MCF 10A (cell line): Measurements from ENCODE around the gene DNLZ. TPM values are rescaled to one million over a fixed set of nuclear protein-coding genes. Genes with fewer than 3 reads are reported as not detected.
"Not testable (repeated sequence)": the region's sequence is repeated elsewhere in the genome, so short reads cannot be mapped to it uniquely, and the experiment has no call there.

Experiments
- BruUV-seq: library from RNA; stranded (reverse); fragments of 400-500 nt; replicated peaks from 2 replicates; lab custom pipeline; 2021; lab: Mats Ljungman, UMichigan
- CTCF ChIA-PET: fragments of 300-600 bp; sonication (Branson Sonifier 250); formaldehyde crosslinking; extraction: SDS; loops from one replicate; lab custom pipeline; 2021; ENCODE audit warnings: antibody characterized with exemption, inconsistent platforms; lab: Yijun Ruan, JAX
- POLR2A ChIA-PET: fragments of 300-600, 350-650 bp; sonication (Branson Sonifier 250); formaldehyde crosslinking; extraction: SDS; loops from one replicate; lab custom pipeline; 2020; ENCODE audit warnings: antibody characterized with exemption, inconsistent platforms; lab: Yijun Ruan, JAX
- DNase-seq: peaks from one replicate; pipeline ENCODE4 v3.0.0-alpha.2; 2018; ENCODE audit not compliant: unreplicated experiment
- H3K27ac Mint-ChIP-seq: one replicate; pipeline ENCODE4 v1.8.0; 2022; ENCODE audit warnings: mild to moderate bottlenecking, low read depth, mixed read lengths; ENCODE audit not compliant: unreplicated experiment
- H3K27me3 Mint-ChIP-seq: one replicate; pipeline ENCODE4 v1.8.0; 2022; ENCODE audit warnings: mixed read lengths; ENCODE audit not compliant: insufficient read depth, unreplicated experiment
- H3K36me3 Mint-ChIP-seq: one replicate; pipeline ENCODE4 v1.8.0; 2022; ENCODE audit warnings: mild to moderate bottlenecking, moderate library complexity, mixed read lengths; ENCODE audit not compliant: insufficient read depth, unreplicated experiment
- H3K4me1 Mint-ChIP-seq: one replicate; pipeline ENCODE4 v1.8.0; 2022; ENCODE audit warnings: mixed read lengths; ENCODE audit not compliant: insufficient read depth, unreplicated experiment
- H3K4me3 Mint-ChIP-seq: one replicate; pipeline ENCODE4 v1.8.0; 2022; ENCODE audit warnings: mild to moderate bottlenecking, moderate library complexity, mixed read lengths; ENCODE audit not compliant: unreplicated experiment
- H3K9me3 Mint-ChIP-seq: one replicate; pipeline ENCODE4 v1.8.0; 2022; ENCODE audit warnings: mixed read lengths; ENCODE audit not compliant: unreplicated experiment
- CTCF ChIP-seq: fragments of 200-600 bp; IDR thresholded peaks from one replicate; pipeline ENCODE4 v1.8.0; 2022; ENCODE audit warnings: antibody characterized with exemption, mild to moderate bottlenecking; ENCODE audit not compliant: unreplicated experiment
- intact Hi-C: fragments of 100-400 bp; cut with micrococcal nuclease; formaldehyde crosslinking; loops from 2 replicates; pipeline ENCODE4 v1.14.1; 2022
- total RNA-seq: library from RNA; stranded (reverse); gene quantifications from 2 replicates; pipeline ENCODE4 v1.2.3, GENCODE V29; 2022

Gene DNLZ
- total RNA-seq, 1 experiment from 2014 or later = 30.5 TPM

- intact Hi-C loops = no loop called here
- Mint-ChIP-seq H3K9me3 (no peaks in the 10 kb centered on the region), H3K36me3 (peaks cover 8% of the 10 kb centered on the region), H3K27ac (no peak overlapping the region), H3K4me1 (peaks cover 5% of the 10 kb centered on the region), H3K27me3 (no peaks in the 10 kb centered on the region), H3K4me3 (no peak overlapping the region)
- no peak for DNase-seq
- no peak for TF ChIP-seq CTCF
- ChIA-PET CTCF (no interaction called here), POLR2A (interaction anchor here (0.7 to 1.6 kb wide), 3 partner anchors 9 to 15 kb away, joined by 4 read pairs; partner anchors contain the start of gene DNLZ)
- BruUV-seq = no TSS peak
Measured at GRCh38 chr9:136353757-136354488, 9.6 kb downstream of the DNLZ start.

- no peak for TF ChIP-seq CTCF
- Mint-ChIP-seq H3K36me3 (peaks cover 8% of the 10 kb centered on the region), H3K27me3 (no peaks in the 10 kb centered on the region), H3K4me1 (peaks cover 5% of the 10 kb centered on the region), H3K9me3 (no peaks in the 10 kb centered on the region), H3K27ac (no peak overlapping the region), H3K4me3 (no peak overlapping the region)
- no peak for DNase-seq
- no TSS peak for BruUV-seq
- POLR2A ChIA-PET = no interaction called here
- CTCF ChIA-PET = interaction anchor here (0.6 kb wide), 1 partner anchor 200 kb away, joined by 3 read pairs; no protein-coding TSS in a partner anchor
- intact Hi-C loops = no loop called here
Measured at GRCh38 chr9:136353088-136353487, 10.5 kb downstream of the DNLZ start.

- TF ChIP-seq CTCF = no peak
- BruUV-seq = no TSS peak
- Mint-ChIP-seq H3K9me3 (no peaks in the 10 kb centered on the region), H3K27ac (no peak overlapping the region), H3K36me3 (peaks cover 8% of the 10 kb centered on the region), H3K4me3 (no peak overlapping the region), H3K4me1 (peaks cover 5% of the 10 kb centered on the region), H3K27me3 (no peaks in the 10 kb centered on the region)
- intact Hi-C loops = no loop called here
- ChIA-PET POLR2A (interaction anchor here (0.6 kb wide), 1 partner anchor 17 kb away, joined by 3 read pairs; no protein-coding TSS in a partner anchor), CTCF (no interaction called here)
- DNase-seq = no peak
Measured at GRCh38 chr9:136352682-136353081, 10.9 kb downstream of the DNLZ start.

- H3K36me3 Mint-ChIP-seq, H3K9me3 Mint-ChIP-seq, BruUV-seq, H3K4me1 Mint-ChIP-seq, H3K27me3 Mint-ChIP-seq, intact Hi-C loops, H3K4me3 Mint-ChIP-seq, DNase-seq, H3K27ac Mint-ChIP-seq: not testable (repeated sequence)
- POLR2A ChIA-PET = interaction anchor here (0.6 kb wide), 1 partner anchor 18 kb away, joined by 3 read pairs; no protein-coding TSS in a partner anchor
- CTCF ChIA-PET = interaction anchor here (0.6 kb wide), 1 partner anchor 1159 kb away, joined by 4 read pairs; no protein-coding TSS in a partner anchor
Measured at GRCh38 chr9:136351868-136352267, 11.7 kb downstream of the DNLZ start.
